Mucosa of descending colon (tissue), 3 donors: Measurements from ENCODE around the gene ITIH5. TPM values are rescaled to one million over a fixed set of nuclear protein-coding genes. Genes with fewer than 3 reads are reported as not detected.

ENCODE experiments used
- ATAC-seq: fragments of 200-7000 bp; cut with Tn5 transposase; one replicate; pipeline ENCODE4 v1.9.1; 2020; ENCODE audit warnings: mild to moderate bottlenecking, moderate library complexity
- DNase-seq, 3 donors: peaks; one replicate each; pipeline ENCODE4 v3.0.0-alpha.2; 2020
- H3K36me3 ChIP-seq: fragments of 200-600 bp; one replicate; pipeline ENCODE4 v1.8.0; 2021; ENCODE audit warnings: low read depth, mild to moderate bottlenecking
- H3K4me1 ChIP-seq: fragments of 200-600 bp; one replicate; pipeline ENCODE4 v1.8.0; 2021; ENCODE audit warnings: low read depth, mild to moderate bottlenecking
- H3K4me3 ChIP-seq: fragments of 200-600 bp; one replicate; pipeline ENCODE4 v1.8.0; 2021; ENCODE audit warnings: mild to moderate bottlenecking
- H3K9me3 ChIP-seq: fragments of 200-600 bp; one replicate; pipeline ENCODE4 v1.8.0; 2021; ENCODE audit warnings: mild to moderate bottlenecking
- CTCF ChIP-seq: fragments of 200-600 bp; IDR thresholded peaks from one replicate; pipeline ENCODE4 v1.8.0; 2022; ENCODE audit warnings: antibody characterized with exemption, mild to moderate bottlenecking
- intact Hi-C, 2 donors: fragments of 100-400 bp; cut with DNase I in 1 of 2; cut with micrococcal nuclease in 1 of 2; formaldehyde crosslinking; loops; one replicate each; pipeline versions ENCODE4 v1.11.0 to v1.11.1; 2022; cut with DNase I, micrococcal nuclease
- total RNA-seq, 3 donors: library from RNA; stranded (reverse); fragmentation: NEBNext Ultra II Directional in 2 of 3; extraction: Animal tissue kit (Norgen Biotek cat#: 25700) in 2 of 3; gene quantifications; one replicate each; pipeline versions ENCODE4 v1.2.1 to v1.2.4, GENCODE V29; 2021 to 2023
- donor health status: DM: no; HTN: no; CAD: no; lungs with moderate emphysema.
- donor health status: DM: no; HTN: no; CAD: no.
- donor health status: DM: no; HTN: yes; CAD: no.

The ITIH5 gene
- total RNA-seq, 3 donors from 2014 or later = 5.0 to 46.6 (median 8.1) TPM

- Histone ChIP-seq H3K9me3 (peaks cover 2% of the 10 kb centered on the region), H3K4me3 (no peak overlapping the region), H3K36me3 (no peaks in the 10 kb centered on the region), H3K4me1 (no peaks in the 10 kb centered on the region)
- ATAC-seq (no peak), DNase-seq (no peak)
- TF ChIP-seq CTCF = no peak
- intact Hi-C loops = no loop called here
These were observed 129.6 kb downstream of the ITIH5 start for GRCh38 chr10:7537126-7537525.

- ATAC-seq = no peak
- Histone ChIP-seq H3K9me3 (peaks cover 2% of the 10 kb centered on the region), H3K4me1 (no peaks in the 10 kb centered on the region), H3K36me3 (no peaks in the 10 kb centered on the region), H3K4me3 (no peak overlapping the region)
- no peak for DNase-seq
- no peak for TF ChIP-seq CTCF
- intact Hi-C loops = no loop called here
These were observed 132.3 kb downstream of the ITIH5 start for GRCh38 chr10:7534480-7534852.

GRCh38 chr10:7533657-7534479 is 132.9 kb downstream of the ITIH5 start:
- Histone ChIP-seq H3K9me3 (peaks cover 2% of the 10 kb centered on the region), H3K36me3 (no peaks in the 10 kb centered on the region), H3K4me1 (no peaks in the 10 kb centered on the region), H3K4me3 (no peak overlapping the region)
- no peak for TF ChIP-seq CTCF
- ATAC-seq (no peak), DNase-seq (no peak)
- intact Hi-C loops = no loop called here

DNA sequence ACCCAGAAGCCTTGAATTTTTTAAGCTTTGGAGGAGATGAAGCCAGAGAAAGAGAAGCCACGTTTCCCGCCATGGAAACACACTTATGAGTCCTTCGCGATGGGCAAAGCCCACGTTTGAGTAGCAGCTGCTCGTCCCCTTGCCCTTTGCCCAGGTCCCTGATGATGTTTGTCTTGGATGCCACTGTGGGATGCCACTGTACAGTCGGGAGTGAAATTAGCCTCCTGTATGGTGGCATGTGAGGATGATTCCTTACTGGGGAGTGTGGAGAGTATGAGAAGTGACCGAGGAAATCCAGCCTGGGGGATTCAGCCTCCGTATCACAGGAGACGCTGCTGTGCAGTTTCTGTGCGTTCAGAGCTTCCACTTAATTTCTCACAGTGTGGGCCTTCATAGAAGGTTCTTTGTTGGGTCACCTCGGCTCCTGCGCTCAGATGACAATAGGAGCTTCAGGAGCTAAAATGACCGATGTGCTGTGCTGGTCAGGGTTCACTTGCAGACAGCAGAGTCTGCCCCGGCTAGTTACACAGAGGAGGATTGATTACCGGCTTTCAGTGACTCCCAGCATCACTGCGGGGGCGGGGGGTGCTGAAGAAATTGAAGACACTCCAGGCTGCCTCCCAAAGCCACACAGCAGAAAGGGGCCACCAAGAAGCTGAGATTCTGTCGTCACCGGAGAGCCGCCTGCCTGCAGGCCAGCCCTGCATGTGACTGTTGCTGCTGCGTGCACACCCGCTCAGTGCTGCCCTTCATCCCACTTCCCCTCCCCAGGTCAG is 133.9 kb downstream of the ITIH5 start:
- TF ChIP-seq CTCF = no peak
- Histone ChIP-seq H3K9me3 (no peaks in the 10 kb centered on the region), H3K36me3 (no peaks in the 10 kb centered on the region), H3K4me3 (no peak overlapping the region), H3K4me1 (no peaks in the 10 kb centered on the region)
- DNase-seq = no peak
- no peak for ATAC-seq
- intact Hi-C loops = no loop called here

- intact Hi-C loops = loop anchor here in 1 of 2 donors (5.0 kb wide), 1 partner anchor 158 kb away; no protein-coding TSS in a partner anchor
- Histone ChIP-seq H3K4me3 (no peak overlapping the region), H3K36me3 (no peaks in the 10 kb centered on the region), H3K9me3 (no peaks in the 10 kb centered on the region), H3K4me1 (no peaks in the 10 kb centered on the region)
- ATAC-seq = no peak
- DNase-seq = peak in 1 of 3 donors; percentile 22
- no peak for TF ChIP-seq CTCF
These were observed 137.1 kb downstream of the ITIH5 start for GRCh38 chr10:7529638-7530037.
